ENCODE results near the gene RFX6.
A peak's percentile ranks its signal among the peaks of the same experiment; 100 is the strongest.

The RFX6 gene

GRCh38 chr6:116866281-116866871, 10.7 kb upstream of the RFX6 start:
- H3K4me2 ChIP-seq (ENCODE audit: low read length), result no peak overlapping the region

DNA sequence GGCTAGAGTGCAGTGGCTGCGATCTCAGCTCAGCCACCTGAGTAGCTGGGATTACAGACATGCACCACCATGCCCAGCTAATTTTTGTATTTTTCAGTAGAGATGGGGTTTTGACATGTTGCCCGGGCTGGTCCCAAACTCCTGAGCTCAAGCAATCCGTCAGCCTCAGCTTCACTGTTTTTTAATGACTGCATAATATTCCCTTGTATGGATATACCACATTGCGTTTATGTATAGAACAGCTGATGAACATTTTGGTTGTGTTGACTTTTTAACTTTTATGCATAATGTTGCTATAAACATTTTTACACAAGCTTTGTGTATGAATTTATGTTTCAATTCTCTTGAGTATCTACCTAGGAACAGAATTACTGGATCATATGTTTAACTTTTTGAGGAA, 4.3 kb upstream of the RFX6 start:
- Histone ChIP-seq H3K4me2 (ENCODE audit: low read length) (no peak overlapping the region), H3K4me3 (ENCODE audit: low read length) (no peak overlapping the region), H3K9me3 (replicated peaks; ENCODE audit: low read length) (no peaks in the 10 kb centered on the region), H3K27me3 (ENCODE audit: control insufficient read depth, insufficient read depth, low read length) (peaks cover 37% of the 10 kb centered on the region), H3K36me3 (ENCODE audit: insufficient read depth, low read length) (no peaks in the 10 kb centered on the region), H3K9ac (ENCODE audit: low read depth, low read length) (no peak overlapping the region), H3K4me1 (ENCODE audit: control insufficient read depth, insufficient read depth, low read length) (peaks cover 4% of the 10 kb centered on the region)

More at GRCh38 chr6:116866281-116866871, 10.7 kb upstream of the RFX6 start:
- Histone ChIP-seq H3K27me3 (ENCODE audit: control insufficient read depth, insufficient read depth, low read length) (no peaks in the 10 kb centered on the region), H3K4me3 (ENCODE audit: low read length) (no peak overlapping the region), H3K9ac (ENCODE audit: low read depth, low read length) (no peak overlapping the region), H3K9me3 (replicated peaks; ENCODE audit: low read length) (no peaks in the 10 kb centered on the region), H3K4me1 (ENCODE audit: control insufficient read depth, insufficient read depth, low read length) (no peaks in the 10 kb centered on the region), H3K36me3 (ENCODE audit: insufficient read depth, low read length) (no peaks in the 10 kb centered on the region)

GRCh38 chr6:116876107-116876506, 935 bp upstream of the RFX6 start:
- Histone ChIP-seq H3K4me3 (ENCODE audit: low read length) (peak overlapping the region; percentile 48), H3K27me3 (ENCODE audit: control insufficient read depth, insufficient read depth, low read length) (peaks cover 42% of the 10 kb centered on the region), H3K4me2 (ENCODE audit: low read length) (peak overlapping the region; percentile 79), H3K9ac (ENCODE audit: low read depth, low read length) (no peak overlapping the region), H3K4me1 (ENCODE audit: control insufficient read depth, insufficient read depth, low read length) (peaks cover 4% of the 10 kb centered on the region), H3K9me3 (replicated peaks; ENCODE audit: low read length) (no peaks in the 10 kb centered on the region), H3K36me3 (ENCODE audit: insufficient read depth, low read length) (no peaks in the 10 kb centered on the region)

GRCh38 chr6:116877743-116878142, 701 bp downstream of the RFX6 start:
- Histone ChIP-seq H3K4me1 (ENCODE audit: control insufficient read depth, insufficient read depth, low read length) (peaks cover 4% of the 10 kb centered on the region), H3K9ac (ENCODE audit: low read depth, low read length) (no peak overlapping the region), H3K27me3 (ENCODE audit: control insufficient read depth, insufficient read depth, low read length) (peaks cover 42% of the 10 kb centered on the region), H3K36me3 (ENCODE audit: insufficient read depth, low read length) (no peaks in the 10 kb centered on the region), H3K4me3 (ENCODE audit: low read length) (no peak overlapping the region), H3K4me2 (ENCODE audit: low read length) (no peak overlapping the region), H3K9me3 (replicated peaks; ENCODE audit: low read length) (no peaks in the 10 kb centered on the region)

- no peak overlapping the region for H3K9ac ChIP-seq (ENCODE audit: low read depth, low read length)
These were observed 4.2 kb downstream of the RFX6 start for GRCh38 chr6:116881236-116881635.

GRCh38 chr6:116883005-116883404, 6.0 kb downstream of the RFX6 start:
- H3K27me3 ChIP-seq (ENCODE audit: control insufficient read depth, insufficient read depth, low read length), result peaks cover 3% of the 10 kb centered on the region
- H3K4me2 ChIP-seq (ENCODE audit: low read length), result no peak overlapping the region
- no peaks in the 10 kb centered on the region for H3K9me3 ChIP-seq (replicated peaks; ENCODE audit: low read length)
- H3K4me3 ChIP-seq (ENCODE audit: low read length), result no peak overlapping the region
- no peaks in the 10 kb centered on the region for H3K36me3 ChIP-seq (ENCODE audit: insufficient read depth, low read length)
- H3K4me1 ChIP-seq (ENCODE audit: control insufficient read depth, insufficient read depth, low read length), result no peaks in the 10 kb centered on the region
- no peak overlapping the region for H3K9ac ChIP-seq (ENCODE audit: low read depth, low read length)

More at GRCh38 chr6:116881236-116881635, 4.2 kb downstream of the RFX6 start:
- no peaks in the 10 kb centered on the region for H3K36me3 ChIP-seq (ENCODE audit: insufficient read depth, low read length)
- H3K4me3 ChIP-seq (ENCODE audit: low read length), result no peak overlapping the region
- H3K9me3 ChIP-seq (replicated peaks; ENCODE audit: low read length), result no peaks in the 10 kb centered on the region
- peaks cover 19% of the 10 kb centered on the region for H3K27me3 ChIP-seq (ENCODE audit: control insufficient read depth, insufficient read depth, low read length)
- no peak overlapping the region for H3K4me2 ChIP-seq (ENCODE audit: low read length)
- peaks cover 4% of the 10 kb centered on the region for H3K4me1 ChIP-seq (ENCODE audit: control insufficient read depth, insufficient read depth, low read length)

GRCh38 chr6:116884530-116884929, 7.5 kb downstream of the RFX6 start:
- Histone ChIP-seq H3K4me2 (ENCODE audit: low read length) (no peak overlapping the region), H3K27me3 (ENCODE audit: control insufficient read depth, insufficient read depth, low read length) (no peaks in the 10 kb centered on the region), H3K36me3 (ENCODE audit: insufficient read depth, low read length) (no peaks in the 10 kb centered on the region), H3K9me3 (replicated peaks; ENCODE audit: low read length) (no peaks in the 10 kb centered on the region), H3K9ac (ENCODE audit: low read depth, low read length) (no peak overlapping the region), H3K4me1 (ENCODE audit: control insufficient read depth, insufficient read depth, low read length) (no peaks in the 10 kb centered on the region), H3K4me3 (ENCODE audit: low read length) (no peak overlapping the region)

DNA sequence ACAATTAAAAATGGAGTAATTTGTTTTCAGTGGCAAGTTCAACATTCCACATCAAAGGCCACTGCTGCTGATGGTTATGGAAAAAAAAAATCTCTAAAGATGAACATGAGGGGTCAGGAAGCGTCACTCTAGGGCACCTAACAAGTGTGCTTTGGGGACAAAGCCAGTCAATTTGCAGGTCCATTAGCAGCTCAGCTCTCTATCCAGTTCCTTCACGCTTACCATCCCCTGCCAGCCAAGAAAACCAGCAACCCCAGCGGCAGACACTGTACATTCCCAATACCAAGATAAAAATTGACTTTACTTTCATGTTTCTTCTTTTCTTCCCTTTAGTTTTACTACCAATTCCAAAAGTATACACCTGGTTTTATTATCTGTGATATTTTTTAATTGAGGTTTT, 10.1 kb downstream of the RFX6 start:
- Histone ChIP-seq H3K9me3 (replicated peaks; ENCODE audit: low read length) (no peaks in the 10 kb centered on the region), H3K4me3 (ENCODE audit: low read length) (no peak overlapping the region), H3K4me2 (ENCODE audit: low read length) (no peak overlapping the region), H3K36me3 (ENCODE audit: insufficient read depth, low read length) (no peaks in the 10 kb centered on the region), H3K9ac (ENCODE audit: low read depth, low read length) (no peak overlapping the region), H3K27me3 (ENCODE audit: control insufficient read depth, insufficient read depth, low read length) (no peaks in the 10 kb centered on the region), H3K4me1 (ENCODE audit: control insufficient read depth, insufficient read depth, low read length) (no peaks in the 10 kb centered on the region)

DNA sequence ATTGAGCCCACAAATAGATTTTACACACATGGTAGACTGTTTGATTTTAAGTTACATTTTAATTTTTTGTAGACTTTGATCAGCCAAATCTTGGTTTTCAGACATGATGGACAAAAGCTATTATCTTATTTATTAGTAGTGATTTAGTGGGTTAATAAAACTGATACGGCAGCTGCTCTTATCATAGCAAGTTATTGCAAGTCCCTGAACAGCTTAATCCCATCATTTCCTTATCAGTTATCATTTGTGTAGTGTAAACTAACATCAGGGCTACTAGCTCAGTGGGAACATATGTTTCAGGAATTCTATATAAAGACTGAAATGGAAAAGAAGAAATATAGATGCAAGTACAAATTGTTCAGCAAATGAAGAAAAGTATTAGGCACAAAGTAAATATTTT, 10.9 kb downstream of the RFX6 start:
- no peak overlapping the region for H3K4me2 ChIP-seq (ENCODE audit: low read length)
- H3K9me3 ChIP-seq (replicated peaks; ENCODE audit: low read length), result no peaks in the 10 kb centered on the region
- H3K27me3 ChIP-seq (ENCODE audit: control insufficient read depth, insufficient read depth, low read length), result no peaks in the 10 kb centered on the region

GRCh38 chr6:116888732-116889360, 11.8 kb downstream of the RFX6 start:
- no peaks in the 10 kb centered on the region for H3K4me1 ChIP-seq (ENCODE audit: control insufficient read depth, insufficient read depth, low read length)
- H3K27me3 ChIP-seq (ENCODE audit: control insufficient read depth, insufficient read depth, low read length), result no peaks in the 10 kb centered on the region
- no peak overlapping the region for H3K4me3 ChIP-seq (ENCODE audit: low read length)
- H3K36me3 ChIP-seq (ENCODE audit: insufficient read depth, low read length), result no peaks in the 10 kb centered on the region
- no peak overlapping the region for H3K9ac ChIP-seq (ENCODE audit: low read depth, low read length)
- H3K9me3 ChIP-seq (replicated peaks; ENCODE audit: low read length), result no peaks in the 10 kb centered on the region
- no peak overlapping the region for H3K4me2 ChIP-seq (ENCODE audit: low read length)

More for the DNA sequence above, 10.9 kb downstream of the RFX6 start:
- Histone ChIP-seq H3K4me3 (ENCODE audit: low read length) (no peak overlapping the region), H3K4me1 (ENCODE audit: control insufficient read depth, insufficient read depth, low read length) (no peaks in the 10 kb centered on the region), H3K36me3 (ENCODE audit: insufficient read depth, low read length) (no peaks in the 10 kb centered on the region), H3K9ac (ENCODE audit: low read depth, low read length) (no peak overlapping the region)

GRCh38 chr6:116894669-116895068, 17.6 kb downstream of the RFX6 start:
- no peak overlapping the region for H3K9ac ChIP-seq (ENCODE audit: low read depth, low read length)
- no peaks in the 10 kb centered on the region for H3K27me3 ChIP-seq (ENCODE audit: control insufficient read depth, insufficient read depth, low read length)
- H3K36me3 ChIP-seq (ENCODE audit: insufficient read depth, low read length), result no peaks in the 10 kb centered on the region
- H3K4me3 ChIP-seq (ENCODE audit: low read length), result no peak overlapping the region
- H3K4me2 ChIP-seq (ENCODE audit: low read length), result no peak overlapping the region
- no peaks in the 10 kb centered on the region for H3K4me1 ChIP-seq (ENCODE audit: control insufficient read depth, insufficient read depth, low read length)
- no peaks in the 10 kb centered on the region for H3K9me3 ChIP-seq (replicated peaks; ENCODE audit: low read length)

DNA sequence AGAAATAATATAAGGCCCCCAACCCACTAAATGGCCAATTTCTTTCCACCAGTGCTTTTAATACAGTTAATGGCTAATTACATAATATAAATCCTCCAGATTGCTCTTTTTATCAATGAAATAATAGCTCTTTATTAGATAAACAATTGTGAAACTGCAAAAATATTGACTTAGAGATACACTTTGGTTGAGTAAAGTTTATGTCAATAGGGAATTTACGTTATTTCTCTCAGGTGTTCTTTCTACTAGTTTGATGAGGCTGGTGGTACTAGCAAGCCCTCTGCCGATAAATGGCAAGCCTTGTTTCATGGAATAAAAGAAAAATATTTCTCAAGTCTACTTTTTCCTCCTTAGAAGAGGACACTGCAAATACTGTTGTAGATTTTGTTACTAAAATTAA, 18.9 kb downstream of the RFX6 start:
- Histone ChIP-seq H3K4me1 (ENCODE audit: control insufficient read depth, insufficient read depth, low read length) (no peaks in the 10 kb centered on the region), H3K27me3 (ENCODE audit: control insufficient read depth, insufficient read depth, low read length) (no peaks in the 10 kb centered on the region), H3K9me3 (replicated peaks; ENCODE audit: low read length) (no peaks in the 10 kb centered on the region), H3K4me3 (ENCODE audit: low read length) (no peak overlapping the region), H3K4me2 (ENCODE audit: low read length) (no peak overlapping the region), H3K9ac (ENCODE audit: low read depth, low read length) (no peak overlapping the region), H3K36me3 (ENCODE audit: insufficient read depth, low read length) (no peaks in the 10 kb centered on the region)

Measured in skeletal muscle satellite cell (primary cell).